Brain pericyte (primary cell): ENCODE results near the gene INSM1.
"Not testable (repeated sequence)": the region's sequence is repeated elsewhere in the genome, so short reads cannot be mapped to it uniquely, and the experiment has no call there.

Experiments
- DNase-seq: peaks from one replicate; pipeline ENCODE4 v3.0.0-alpha.2; 2012; ENCODE audit warnings: low read depth, low spot score

Gene INSM1

GRCh38 chr20:20367575-20368417 is at the start of gene INSM1:
INSM1 (plus strand) TSS chr20:20368104; CDS start chr20:20368268, 164 bp downstream.
- no peak for DNase-seq

DNA sequence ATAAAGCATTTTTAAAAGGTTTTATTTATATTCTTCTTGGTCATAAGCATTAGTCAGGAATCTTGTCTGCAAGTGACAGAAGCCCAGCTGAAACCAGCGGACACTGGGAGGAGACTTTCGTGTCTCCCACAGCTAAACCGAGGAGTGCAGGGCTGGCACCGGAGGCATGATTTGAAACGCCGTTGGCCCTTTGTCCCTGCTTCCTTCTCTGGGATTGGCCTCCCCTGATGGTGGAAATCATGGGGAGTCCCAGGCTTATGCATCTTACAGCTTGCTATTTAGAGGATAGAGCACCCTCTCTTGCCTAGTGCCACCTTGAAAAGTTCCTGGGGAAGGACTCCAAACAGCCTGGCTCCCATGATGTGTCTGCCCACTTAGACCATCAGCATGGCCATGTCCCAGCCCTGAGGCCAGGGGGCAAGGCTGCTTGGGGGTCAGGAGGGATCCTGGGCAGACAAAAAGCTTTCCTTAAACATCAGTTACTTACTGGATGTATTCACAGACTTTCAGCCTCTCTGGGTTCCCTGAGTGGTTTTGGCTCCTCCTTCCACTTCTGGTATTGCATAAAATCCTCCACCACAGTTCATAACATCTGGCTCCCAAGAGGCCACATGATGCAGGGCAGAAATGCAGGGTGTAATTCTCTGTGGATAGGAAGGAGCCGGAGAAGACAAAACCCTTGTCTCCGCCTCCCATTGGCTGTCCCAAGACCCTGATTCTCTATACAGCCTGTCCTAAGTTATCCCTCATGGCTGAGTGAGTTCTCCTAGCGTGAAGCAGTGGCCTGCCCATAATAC is 49.3 kb upstream of the INSM1 start:
- no peak for DNase-seq

GRCh38 chr20:20321134-20321533 is 46.8 kb upstream of the INSM1 start:
- no peak for DNase-seq

DNA sequence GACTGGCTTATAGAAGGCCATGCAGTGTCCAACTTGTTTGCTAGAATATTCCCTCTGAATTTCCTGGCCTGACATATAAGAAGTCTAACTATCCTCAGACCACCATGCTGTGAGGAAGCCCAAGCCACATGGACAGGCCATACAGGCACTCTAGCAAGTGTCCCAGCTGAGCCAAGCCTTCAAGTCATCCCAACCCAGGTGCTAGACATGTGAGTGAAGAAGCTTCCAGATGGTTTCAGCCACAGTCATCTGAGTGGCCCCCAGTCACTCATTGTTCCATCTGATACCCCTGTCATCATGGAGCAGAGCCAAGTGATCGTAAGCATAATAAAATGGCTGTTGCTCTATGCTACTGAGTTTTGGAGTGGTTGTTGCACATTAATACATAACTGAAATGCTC is 46.0 kb upstream of the INSM1 start:
- no peak for DNase-seq

DNA sequence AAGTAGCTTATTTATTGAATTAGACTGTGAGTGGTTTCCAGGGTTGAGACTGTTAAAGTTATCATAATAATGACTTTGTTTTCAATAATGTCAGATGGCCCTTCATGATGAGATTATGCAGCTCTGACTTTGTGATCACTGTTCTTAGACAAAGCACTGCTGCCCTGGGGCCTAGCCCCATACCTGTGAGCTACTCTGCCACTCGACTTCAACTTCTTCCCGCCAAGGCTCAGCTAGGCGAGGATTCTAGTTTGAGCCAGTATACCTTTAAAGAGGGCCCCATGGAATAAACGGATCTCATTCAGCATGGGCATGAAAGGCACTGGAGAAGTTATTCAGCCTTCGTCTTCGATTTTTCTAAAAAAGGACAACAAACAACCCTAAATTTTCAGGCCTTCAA is 45.0 kb upstream of the INSM1 start:
- DNase-seq: no peak

GRCh38 chr20:20327746-20328145 is 40.2 kb upstream of the INSM1 start:
- DNase-seq: no peak

DNA sequence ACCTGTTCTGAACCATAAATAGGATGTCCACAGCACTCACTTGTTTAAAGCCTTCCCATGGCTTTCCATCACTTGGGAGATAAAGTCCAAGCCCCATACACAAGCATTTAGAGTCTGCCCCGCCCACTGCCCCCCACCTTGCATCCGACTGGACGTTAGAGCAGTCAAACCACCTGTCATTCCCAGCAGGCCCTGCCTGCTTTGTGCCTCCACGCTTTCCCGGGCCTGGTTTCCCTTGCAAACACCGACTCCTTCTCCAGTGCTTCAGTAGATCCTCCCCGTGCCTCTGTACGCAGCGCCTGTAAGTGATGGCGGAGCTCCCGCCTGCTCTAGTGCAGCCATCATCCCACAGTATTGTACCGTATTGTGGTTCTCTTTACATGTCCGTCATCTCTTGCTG is 38.3 kb upstream of the INSM1 start:
- no peak for DNase-seq

- no peak for DNase-seq
Measured at GRCh38 chr20:20331156-20331555, 36.7 kb upstream of the INSM1 start.

GRCh38 chr20:20331817-20332216 is 36.1 kb upstream of the INSM1 start:
- DNase-seq: no peak

- DNase-seq: no peak
Measured at GRCh38 chr20:20333866-20334265, 34.0 kb upstream of the INSM1 start.

DNA sequence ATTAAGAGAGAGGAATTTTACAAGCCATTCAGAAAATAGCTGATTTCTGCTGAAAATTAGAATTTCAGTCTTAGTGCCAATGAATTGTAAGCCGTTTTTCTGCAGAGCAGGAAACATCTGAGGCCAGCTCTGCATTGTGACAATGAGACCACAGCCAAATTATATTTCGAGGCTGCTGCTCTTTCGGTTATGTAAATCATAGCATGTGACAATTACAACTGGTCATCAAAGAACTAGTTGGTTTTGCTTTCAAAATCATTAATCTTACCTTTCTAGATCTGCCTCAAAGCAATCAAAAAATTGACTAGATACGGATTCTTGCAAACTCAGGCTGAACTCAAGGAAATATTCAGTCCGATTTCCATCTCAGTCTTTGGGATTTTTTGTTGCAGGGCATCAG is 33.4 kb upstream of the INSM1 start:
- DNase-seq: no peak

DNA sequence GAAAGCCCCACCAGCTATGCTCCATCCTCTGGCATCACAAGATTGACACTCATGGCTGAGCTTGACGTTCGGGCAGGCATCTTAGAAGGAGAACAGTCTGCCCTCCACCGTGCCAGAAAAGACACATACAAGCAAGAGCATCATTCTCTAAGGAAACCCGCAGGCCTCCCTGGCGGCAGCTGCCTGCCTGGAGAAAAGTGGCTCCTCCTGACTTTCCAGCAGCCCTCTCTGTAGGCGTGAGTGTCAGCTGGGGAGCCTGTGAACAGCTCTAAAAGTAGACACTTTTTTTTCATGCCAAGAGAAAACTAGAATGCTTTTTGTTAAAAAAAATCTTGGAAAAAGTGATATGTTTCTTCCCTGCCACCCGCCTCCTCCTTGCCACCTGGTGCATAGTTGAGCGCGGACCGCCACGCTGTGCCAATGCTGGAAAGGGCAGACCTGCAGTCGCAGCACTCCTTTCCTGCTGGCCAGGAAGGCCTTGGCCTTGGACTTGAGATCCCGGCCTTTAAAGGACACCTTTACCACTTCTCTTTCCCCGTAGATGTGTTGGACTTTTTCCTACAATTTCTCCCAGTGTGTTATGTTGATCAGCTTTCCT is 29.7 kb upstream of the INSM1 start:
- DNase-seq: no peak

DNA sequence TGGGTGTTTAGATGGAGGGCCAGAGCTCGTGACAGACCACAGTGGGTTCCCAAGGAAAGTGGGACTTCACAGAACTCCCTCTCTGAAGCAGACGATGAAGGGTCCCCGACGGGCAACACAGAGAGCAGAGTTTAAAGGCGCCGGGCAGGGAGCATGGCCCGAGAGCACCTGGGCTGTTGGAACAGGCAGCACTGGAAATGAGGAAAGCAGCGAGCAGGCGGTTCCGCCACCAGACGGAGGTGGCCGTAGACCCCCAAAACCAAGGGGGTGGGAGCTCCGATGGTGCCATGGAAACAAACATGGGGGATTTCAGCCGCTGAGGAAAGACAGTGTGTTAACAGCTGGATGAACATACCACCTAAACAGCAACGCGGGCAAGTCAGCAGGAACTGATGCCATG is 27.5 kb upstream of the INSM1 start:
- no peak for DNase-seq

DNA sequence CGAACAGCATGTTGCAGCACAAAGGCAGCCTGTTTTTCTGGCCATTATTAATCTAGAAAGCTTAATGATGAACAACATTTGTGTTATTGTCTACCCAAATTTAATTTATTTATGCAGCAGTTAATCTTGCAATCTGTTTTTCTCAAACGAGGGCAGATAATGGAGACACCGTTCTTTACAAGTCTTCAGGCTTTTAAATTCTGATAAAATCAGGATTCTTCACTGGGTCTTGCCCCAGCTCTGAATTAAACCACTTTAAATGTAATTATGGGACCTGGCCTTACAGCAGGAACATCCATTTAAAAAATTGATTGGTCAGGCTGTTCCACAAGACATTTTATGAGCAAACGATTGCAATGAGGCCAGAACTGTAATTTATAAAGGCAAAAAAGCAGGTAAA is 26.5 kb upstream of the INSM1 start:
- DNase-seq: no peak

DNA sequence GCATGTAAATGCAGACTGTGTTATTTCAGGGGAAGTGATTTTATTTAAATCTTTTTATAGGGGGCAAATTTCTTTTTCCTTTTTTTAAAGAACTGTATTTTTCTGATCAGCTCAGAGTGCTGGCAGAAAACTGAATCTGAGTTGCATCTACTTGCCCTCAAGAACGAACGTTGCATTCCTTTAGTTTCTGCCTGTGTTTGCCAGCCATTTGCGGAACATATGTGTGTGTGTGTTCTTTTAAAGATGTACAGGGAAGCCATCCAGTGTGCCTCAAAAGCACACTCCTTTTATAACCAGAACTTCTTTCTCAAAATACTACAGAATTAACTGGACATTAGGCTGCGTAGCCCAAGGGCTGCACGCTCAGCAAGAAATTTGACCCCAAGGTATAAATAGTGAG is 25.8 kb upstream of the INSM1 start:
- DNase-seq: no peak

- no peak for DNase-seq
Measured at GRCh38 chr20:20343932-20344331, 24.0 kb upstream of the INSM1 start.

GRCh38 chr20:20344476-20344875 is 23.4 kb upstream of the INSM1 start:
- DNase-seq: no peak

- no peak for DNase-seq
Measured at GRCh38 chr20:20353576-20353975, 14.3 kb upstream of the INSM1 start.

DNA sequence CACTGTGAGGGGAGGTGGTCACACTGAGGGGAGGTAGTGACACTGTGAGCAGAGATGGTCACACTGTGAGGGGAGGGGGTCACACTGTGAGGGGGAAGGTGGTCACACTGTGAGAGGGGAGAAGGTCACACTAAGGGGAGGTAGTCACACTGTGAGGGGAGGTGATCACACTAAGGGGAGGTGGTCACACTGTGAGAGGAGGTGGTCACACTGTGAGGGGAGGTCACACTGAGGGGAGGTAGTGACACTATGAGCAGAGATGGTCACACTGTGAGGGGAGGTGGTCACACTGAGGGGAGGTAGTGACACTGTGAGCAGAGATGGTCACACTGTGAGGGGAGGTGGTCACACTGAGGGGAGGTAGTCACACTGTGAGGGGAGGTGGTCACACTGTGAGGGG is 12.4 kb upstream of the INSM1 start:
- DNase-seq: not testable (repeated sequence)

GRCh38 chr20:20358801-20359200 is 9.1 kb upstream of the INSM1 start:
- no peak for DNase-seq

DNA sequence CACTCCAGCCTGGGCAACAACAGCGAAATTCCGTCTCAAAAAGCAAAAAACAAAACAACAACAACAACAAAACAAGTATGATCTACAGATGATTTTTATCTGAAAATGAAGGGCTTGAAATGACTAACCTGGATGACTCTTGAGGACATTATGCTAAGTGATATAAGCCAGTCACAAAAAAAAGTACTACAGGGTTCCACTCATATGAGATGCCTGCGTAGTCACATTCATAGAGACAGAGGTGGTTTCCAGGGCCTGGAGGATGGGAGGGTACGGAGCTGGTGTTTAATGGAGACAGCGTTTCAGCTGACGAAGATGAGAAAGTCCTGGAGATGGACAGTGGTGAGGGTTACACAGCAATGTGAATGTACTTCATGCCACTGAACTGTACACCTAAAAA is 8.3 kb upstream of the INSM1 start:
- no peak for DNase-seq

- DNase-seq: no peak
Measured at GRCh38 chr20:20360464-20360863, 7.4 kb upstream of the INSM1 start.
